ENCODE data around the gene TUNAR. TPM values are rescaled to one million over a fixed set of nuclear protein-coding genes. Genes with fewer than 3 reads are reported as not detected.

The TUNAR gene
- total RNA-seq, 2 experiments from 2014 or later: 0.17 to 0.54 TPM

- POLR2A ChIA-PET: no interaction called here
- intact Hi-C loops (cut with micrococcal nuclease; ENCODE audit: unreplicated experiment): loop anchor here (5.0 to 10.0 kb wide), 2 partner anchors 172 to 274 kb away; partner anchors contain the start of gene TCL1A
- Histone ChIP-seq H3K4me1 (ENCODE audit: insufficient read depth, low read length, poor library complexity, severe bottlenecking) (peaks cover 76% of the 10 kb centered on the region), H3K9me2 (ENCODE audit: insufficient read depth, low read length) (no peaks in the 10 kb centered on the region), H2AFZ (ENCODE audit: low read length) (peak overlapping the region; percentile 30; the same call in 1 of the 2 replicates), H3K27ac (ENCODE audit: low read depth, low read length, poor library complexity, severe bottlenecking) (no peak overlapping the region), H3K79me2 (ENCODE audit: insufficient read depth, low read depth, low read length) (no peaks in the 10 kb centered on the region), H3K4me2 (ENCODE audit: low read length) (no peak overlapping the region), H4K20me1 (ENCODE audit: insufficient read depth, low read length) (no peaks in the 10 kb centered on the region), H3K9me3 (ENCODE audit: low read length) (no peaks in the 10 kb centered on the region), H3K4me3 (ENCODE audit: low read depth, low read length, poor library complexity, severe bottlenecking) (no peak overlapping the region), H3K36me3 (ENCODE audit: insufficient read depth, low read length) (no peaks in the 10 kb centered on the region)
- no peak for DNase-seq (ENCODE audit: low spot score)
- no TSS peak for BruUV-seq (replicated peaks)
- no peak for TF ChIP-seq CTCF (conservative IDR thresholded peaks at IDR 0.05; ENCODE audit: low read length)
- TF ChIP-seq EZH2phosphoT487 (IDR thresholded peaks at IDR 0.05; ENCODE audit: borderline replicate concordance, low read depth, low read length): no peak
- CTCF ChIA-PET (ENCODE audit: unreplicated experiment): no interaction called here
Measured at GRCh38 chr14:95886366-95887056, 9.9 kb downstream of the TUNAR start.

DNA sequence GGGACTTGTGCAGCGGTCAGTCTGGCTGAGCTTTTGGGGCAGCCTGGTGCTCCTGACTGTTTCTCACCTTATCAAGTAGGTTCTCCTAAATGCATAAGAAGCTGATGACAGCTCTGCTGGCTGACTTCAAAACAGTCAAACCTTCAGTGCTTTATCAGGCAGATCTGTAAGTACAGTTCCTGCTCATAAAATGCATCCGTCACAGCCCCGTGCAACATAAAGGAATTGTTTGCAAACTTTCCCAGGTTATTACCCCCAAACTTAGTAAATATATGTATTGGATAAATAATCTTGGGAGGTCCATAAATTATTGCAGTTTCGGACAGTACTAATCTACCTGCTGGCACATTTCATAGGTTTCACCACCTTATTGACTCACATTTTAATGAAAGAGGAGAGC is 10.7 kb downstream of the TUNAR start:
- ChIA-PET POLR2A (interaction anchor here (0.6 to 1.2 kb wide), 6 partner anchors 8 to 176 kb away, joined by 3 to 4 read pairs (median 3); no protein-coding TSS in a partner anchor), CTCF (ENCODE audit: unreplicated experiment) (no interaction called here)
- BruUV-seq (replicated peaks): no TSS peak
- Histone ChIP-seq H3K27ac (ENCODE audit: low read depth, low read length, poor library complexity, severe bottlenecking) (no peak overlapping the region), H4K20me1 (ENCODE audit: insufficient read depth, low read length) (no peaks in the 10 kb centered on the region), H3K36me3 (ENCODE audit: insufficient read depth, low read length) (no peaks in the 10 kb centered on the region), H3K9me2 (ENCODE audit: insufficient read depth, low read length) (no peaks in the 10 kb centered on the region), H3K4me3 (ENCODE audit: low read depth, low read length, poor library complexity, severe bottlenecking) (no peak overlapping the region), H2AFZ (ENCODE audit: low read length) (peak overlapping the region; percentile 30; the same call in 1 of the 2 replicates), H3K9me3 (ENCODE audit: low read length) (no peaks in the 10 kb centered on the region), H3K79me2 (ENCODE audit: insufficient read depth, low read depth, low read length) (no peaks in the 10 kb centered on the region), H3K4me1 (ENCODE audit: insufficient read depth, low read length, poor library complexity, severe bottlenecking) (peaks cover 83% of the 10 kb centered on the region), H3K4me2 (ENCODE audit: low read length) (0 out of 2 replicates have a peak overlapping the region, but pooled peaks have one; percentile 4)
- intact Hi-C loops (cut with micrococcal nuclease; ENCODE audit: unreplicated experiment): loop anchor here (5.0 to 10.0 kb wide), 2 partner anchors 173 to 275 kb away; partner anchors contain the start of gene TCL1A
- TF ChIP-seq EZH2phosphoT487 (IDR thresholded peaks at IDR 0.05; ENCODE audit: borderline replicate concordance, low read depth, low read length) (no peak), CTCF (conservative IDR thresholded peaks at IDR 0.05; ENCODE audit: low read length) (no peak)
- DNase-seq (ENCODE audit: low spot score): no peak

Measured in OCI-LY7 (cell line).